Upper lobe of left lung (tissue), 4 donors: ENCODE measurements around the gene KCP.

Source experiments
- EP300 ChIP-seq, 4 donors: sonication (generic); formaldehyde crosslinking; IDR thresholded peaks; one replicate each; pipeline ENCODE4 v1.5.1; 2017; ENCODE audit warnings: antibody characterized with exemption in 4 of 4, control low read depth in 2 of 4
- POLR2A ChIP-seq, 4 donors: fragments of 450-650 bp; IDR thresholded peaks; one replicate each; pipeline ENCODE4 v1.5.1; 2016 to 2017; ENCODE audit warnings: antibody characterized with exemption in 4 of 4, mild to moderate bottlenecking in 2 of 4
- POLR2AphosphoS5 ChIP-seq, 2 donors: sonication (generic); formaldehyde crosslinking; IDR thresholded peaks; one replicate each; pipeline ENCODE4 v1.5.1; 2017; ENCODE audit warnings: antibody characterized with exemption in 2 of 2
- TF ChIP-seq, protein P1 (sequence below), 6 experiments: fragments of 450-650 bp in 4 of 6; fragments of 200-600 bp in 2 of 6; sonication (generic) in 2 of 6; IDR thresholded peaks; one replicate each; pipeline ENCODE4 v1.5.1; 2016 to 2019; ENCODE audit warnings: antibody characterized with exemption in 6 of 6

DNA sequence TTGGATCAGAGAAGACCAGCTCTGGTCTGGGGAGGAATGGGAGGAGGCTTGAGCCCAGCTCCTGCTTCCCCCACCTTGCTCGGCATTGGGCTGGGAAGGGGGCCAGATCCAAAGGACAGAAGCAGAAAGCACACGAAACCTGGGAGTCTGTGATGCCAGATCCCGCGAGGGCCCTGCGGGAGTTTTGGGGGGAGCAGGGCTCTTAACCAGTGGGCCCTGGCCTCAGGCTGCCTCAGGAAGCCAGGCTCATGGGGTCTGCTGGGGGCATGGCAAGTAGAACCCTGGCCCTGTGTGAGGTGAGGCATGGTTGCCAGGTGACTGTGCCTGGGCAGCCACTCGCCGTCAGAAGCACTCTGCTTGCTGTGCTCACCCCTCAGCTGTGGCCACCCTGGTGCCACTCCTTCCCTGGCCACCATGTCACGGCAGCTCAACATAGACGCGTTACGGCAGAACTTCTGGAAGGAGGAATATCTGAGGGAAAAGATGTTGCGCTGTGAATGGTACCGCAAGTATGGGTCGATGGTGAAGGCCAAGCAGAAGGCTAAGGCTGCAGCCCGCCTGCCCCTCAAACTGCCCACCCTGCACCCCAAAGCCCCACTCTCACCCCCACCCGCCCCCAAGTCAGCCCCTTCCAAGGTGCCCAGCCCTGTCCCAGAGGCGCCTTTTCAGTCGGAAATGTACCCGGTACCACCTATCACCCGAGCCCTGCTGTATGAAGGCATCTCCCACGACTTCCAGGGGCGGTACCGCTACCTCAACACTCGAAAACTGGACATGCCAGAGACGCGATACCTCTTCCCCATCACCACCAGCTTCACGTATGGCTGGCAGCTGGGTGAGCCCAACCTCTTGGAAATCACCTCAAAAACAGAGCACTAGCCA, 44.3 kb downstream of the KCP start:
- TF ChIP-seq, protein P1, sequence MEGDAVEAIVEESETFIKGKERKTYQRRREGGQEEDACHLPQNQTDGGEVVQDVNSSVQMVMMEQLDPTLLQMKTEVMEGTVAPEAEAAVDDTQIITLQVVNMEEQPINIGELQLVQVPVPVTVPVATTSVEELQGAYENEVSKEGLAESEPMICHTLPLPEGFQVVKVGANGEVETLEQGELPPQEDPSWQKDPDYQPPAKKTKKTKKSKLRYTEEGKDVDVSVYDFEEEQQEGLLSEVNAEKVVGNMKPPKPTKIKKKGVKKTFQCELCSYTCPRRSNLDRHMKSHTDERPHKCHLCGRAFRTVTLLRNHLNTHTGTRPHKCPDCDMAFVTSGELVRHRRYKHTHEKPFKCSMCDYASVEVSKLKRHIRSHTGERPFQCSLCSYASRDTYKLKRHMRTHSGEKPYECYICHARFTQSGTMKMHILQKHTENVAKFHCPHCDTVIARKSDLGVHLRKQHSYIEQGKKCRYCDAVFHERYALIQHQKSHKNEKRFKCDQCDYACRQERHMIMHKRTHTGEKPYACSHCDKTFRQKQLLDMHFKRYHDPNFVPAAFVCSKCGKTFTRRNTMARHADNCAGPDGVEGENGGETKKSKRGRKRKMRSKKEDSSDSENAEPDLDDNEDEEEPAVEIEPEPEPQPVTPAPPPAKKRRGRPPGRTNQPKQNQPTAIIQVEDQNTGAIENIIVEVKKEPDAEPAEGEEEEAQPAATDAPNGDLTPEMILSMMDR (IDR thresholded peaks at IDR 0.05) = no peak
- TF ChIP-seq POLR2A (IDR thresholded peaks at IDR 0.05) (no peak), POLR2AphosphoS5 (IDR thresholded peaks at IDR 0.05) (no peak), EP300 (IDR thresholded peaks at IDR 0.05) (no peak)
